Upper lobe of left lung (tissue), 6 donors: Measurements from ENCODE around the gene SPTLC1. TPM values are rescaled to one million over a fixed set of nuclear protein-coding genes. Genes with fewer than 3 reads are reported as not detected.

ENCODE experiments used
- ATAC-seq, 2 donors: fragments of 200-7000 bp; cut with Tn5 transposase; one replicate each; pipeline ENCODE4 v1.9.1; 2022; ENCODE audit warnings: mild to moderate bottlenecking in 2 of 2, moderate library complexity in 2 of 2; ENCODE audit not compliant: low FRiP score in 2 of 2
- DNase-seq, 2 donors: peaks; one replicate each; pipeline ENCODE4 v3.0.0-alpha.2; 2019 to 2020
- H3K27ac ChIP-seq, 4 donors: fragments of 200-600 bp; sonication (generic); one replicate each; pipeline ENCODE4 v1.5.1; 2016 to 2019
- H3K27me3 ChIP-seq, 4 donors: fragments of 200-600 bp; sonication (generic); one replicate each; pipeline ENCODE4 v1.5.1; 2017 to 2019
- H3K36me3 ChIP-seq, 4 donors: fragments of 200-600 bp; sonication (generic); one replicate each; pipeline ENCODE4 v1.5.1; 2016 to 2019
- H3K4me1 ChIP-seq, 4 donors: fragments of 200-600 bp; sonication (generic); one replicate each; pipeline ENCODE4 v1.5.1; 2018 to 2019
- H3K4me3 ChIP-seq, 4 donors: fragments of 200-600 bp; sonication (generic); one replicate each; pipeline ENCODE4 v1.5.1; 2017 to 2019; ENCODE audit warnings: mild to moderate bottlenecking in 2 of 4, moderate library complexity in 1 of 4
- H3K9me3 ChIP-seq, 4 donors: fragments of 200-600 bp; sonication (generic); one replicate each; pipeline ENCODE4 v1.5.1; 2018 to 2019
- EP300 ChIP-seq, 4 donors: sonication (generic); formaldehyde crosslinking; IDR thresholded peaks; one replicate each; pipeline ENCODE4 v1.5.1; 2017; ENCODE audit warnings: antibody characterized with exemption in 4 of 4, control low read depth in 2 of 4
- POLR2A ChIP-seq, 4 donors: fragments of 450-650 bp; IDR thresholded peaks; one replicate each; pipeline ENCODE4 v1.5.1; 2016 to 2017; ENCODE audit warnings: antibody characterized with exemption in 4 of 4, mild to moderate bottlenecking in 2 of 4
- POLR2AphosphoS5 ChIP-seq, 2 donors: sonication (generic); formaldehyde crosslinking; IDR thresholded peaks; one replicate each; pipeline ENCODE4 v1.5.1; 2017; ENCODE audit warnings: antibody characterized with exemption in 2 of 2
- WGBS, 2 donors: methylation state at CpG; one replicate each; pipeline ENCODE4 v1.1.5; 2017 to 2018; 5-methylcytosine and 5-hydroxymethylcytosine counted together
- total RNA-seq, 6 donors: library from RNA; depleted of rRNA in 4 of 6; stranded (reverse); fragments of >200 nt in 4 of 6; gene quantifications; one replicate each; pipeline versions ENCODE4 v1.1.0 to v1.2.1, GENCODE V29; 2016 to 2021
- TF ChIP-seq, protein P1 (sequence below), 6 experiments: fragments of 450-650 bp in 4 of 6; fragments of 200-600 bp in 2 of 6; sonication (generic) in 2 of 6; IDR thresholded peaks; one replicate each; pipeline ENCODE4 v1.5.1; 2016 to 2019; ENCODE audit warnings: antibody characterized with exemption in 6 of 6
- donor health status: DM: no; HTN: no; CAD: no; lungs with moderate emphysema.
- donor health status: DM: no; HTN: yes; CAD: no; lungs with severe emphysema.

SPTLC1 gene
- total RNA-seq, 6 donors from 2014 or later = 25.6 to 85.7 (median 60.6) TPM

DNA sequence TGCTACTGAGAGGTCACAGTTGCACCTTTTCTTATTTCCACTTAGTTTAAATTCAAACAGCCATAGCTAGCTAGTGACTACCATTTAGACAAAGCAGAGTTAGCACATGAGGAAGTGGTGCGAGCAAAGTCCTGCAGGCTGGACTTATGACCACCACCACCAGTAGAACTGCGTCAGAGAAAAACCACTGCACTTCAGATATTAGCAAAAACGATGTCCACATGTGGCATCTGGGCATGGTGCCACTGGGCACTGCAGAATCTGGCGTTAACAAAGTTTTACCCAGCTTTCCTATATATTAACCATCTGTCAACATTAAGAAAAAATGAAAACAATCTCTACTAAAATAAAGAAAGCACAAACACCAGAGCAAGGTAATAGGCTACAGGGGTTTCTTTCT lies 80.1 kb downstream of the SPTLC1 start:
- Histone ChIP-seq H3K4me3 (no peak overlapping the region), H3K36me3 (peaks cover 9 to 83% (median 45%) of the 10 kb centered on the region in 4 donors), H3K4me1 (peaks cover 0 to 3% (median 0%) of the 10 kb centered on the region in 4 donors), H3K9me3 (no peaks in the 10 kb centered on the region), H3K27ac (no peak overlapping the region), H3K27me3 (no peaks in the 10 kb centered on the region)
- DNase-seq (no peak), ATAC-seq (no peak)
- TF ChIP-seq POLR2A (IDR thresholded peaks at IDR 0.05) = no peak
- WGBS, 2 donors = 77 to 86% methylated on average over 4 of the region's 4 CpGs

DNA sequence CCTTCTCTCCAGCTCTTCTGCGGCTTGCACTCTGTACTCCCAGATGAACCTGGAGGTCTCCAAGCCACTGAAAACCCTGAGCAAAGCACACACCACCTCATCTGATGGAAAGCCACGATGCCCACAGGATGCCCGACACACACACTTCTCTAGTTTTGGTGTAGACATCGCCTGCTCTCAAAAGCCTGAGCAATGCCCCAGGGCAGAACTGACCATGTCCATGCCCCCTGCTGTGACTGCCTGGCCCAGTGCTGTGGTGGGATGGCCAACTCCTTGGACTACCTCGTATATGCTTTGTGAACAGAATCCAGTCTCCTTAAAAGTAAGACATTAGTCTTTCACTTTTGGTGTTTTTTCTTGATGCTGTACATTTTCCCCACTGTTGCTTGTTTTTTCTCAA lies 81.2 kb downstream of the SPTLC1 start:
- H3K9me3 ChIP-seq = no peaks in the 10 kb centered on the region
- peaks cover 9 to 86% (median 45%) of the 10 kb centered on the region in 4 donors for H3K36me3 ChIP-seq
- DNase-seq (no peak), ATAC-seq (no peak)
- no peaks in the 10 kb centered on the region for H3K27me3 ChIP-seq
- WGBS, 2 donors = 91 to 98% methylated on average over 5 of the region's 5 CpGs
- peaks cover 0 to 3% (median 0%) of the 10 kb centered on the region in 4 donors for H3K4me1 ChIP-seq
- H3K4me3 ChIP-seq = no peak overlapping the region
- no peak overlapping the region for H3K27ac ChIP-seq
- TF ChIP-seq, protein P1, sequence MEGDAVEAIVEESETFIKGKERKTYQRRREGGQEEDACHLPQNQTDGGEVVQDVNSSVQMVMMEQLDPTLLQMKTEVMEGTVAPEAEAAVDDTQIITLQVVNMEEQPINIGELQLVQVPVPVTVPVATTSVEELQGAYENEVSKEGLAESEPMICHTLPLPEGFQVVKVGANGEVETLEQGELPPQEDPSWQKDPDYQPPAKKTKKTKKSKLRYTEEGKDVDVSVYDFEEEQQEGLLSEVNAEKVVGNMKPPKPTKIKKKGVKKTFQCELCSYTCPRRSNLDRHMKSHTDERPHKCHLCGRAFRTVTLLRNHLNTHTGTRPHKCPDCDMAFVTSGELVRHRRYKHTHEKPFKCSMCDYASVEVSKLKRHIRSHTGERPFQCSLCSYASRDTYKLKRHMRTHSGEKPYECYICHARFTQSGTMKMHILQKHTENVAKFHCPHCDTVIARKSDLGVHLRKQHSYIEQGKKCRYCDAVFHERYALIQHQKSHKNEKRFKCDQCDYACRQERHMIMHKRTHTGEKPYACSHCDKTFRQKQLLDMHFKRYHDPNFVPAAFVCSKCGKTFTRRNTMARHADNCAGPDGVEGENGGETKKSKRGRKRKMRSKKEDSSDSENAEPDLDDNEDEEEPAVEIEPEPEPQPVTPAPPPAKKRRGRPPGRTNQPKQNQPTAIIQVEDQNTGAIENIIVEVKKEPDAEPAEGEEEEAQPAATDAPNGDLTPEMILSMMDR (IDR thresholded peaks at IDR 0.05) = no peak
- no peak for TF ChIP-seq POLR2AphosphoS5 (IDR thresholded peaks at IDR 0.05)
- TF ChIP-seq POLR2A (IDR thresholded peaks at IDR 0.05) = no peak
- TF ChIP-seq EP300 (IDR thresholded peaks at IDR 0.05) = no peak

DNA sequence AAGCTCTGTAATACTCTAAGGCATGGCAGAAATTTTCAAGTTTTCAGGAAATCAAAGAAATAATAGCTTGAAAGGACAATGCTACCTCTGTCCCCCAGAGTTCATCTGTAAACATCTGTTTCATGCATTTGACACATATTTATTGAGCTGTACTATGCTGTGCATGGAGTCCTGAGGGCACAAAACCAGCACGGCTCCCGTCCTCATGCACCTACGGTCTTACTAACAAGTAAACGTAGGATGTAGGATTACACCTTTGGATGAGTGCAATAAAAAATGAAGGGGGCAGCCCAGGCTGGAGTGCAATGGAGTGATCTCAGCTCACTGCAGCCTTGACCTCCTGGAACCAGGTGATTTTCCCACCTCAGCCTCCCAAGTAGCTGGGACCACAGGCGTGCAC lies 81.9 kb downstream of the SPTLC1 start:
- Histone ChIP-seq H3K4me3 (no peak overlapping the region), H3K27ac (no peak overlapping the region), H3K4me1 (peaks cover 0 to 3% (median 0%) of the 10 kb centered on the region in 4 donors), H3K9me3 (no peaks in the 10 kb centered on the region), H3K36me3 (peaks cover 9 to 79% (median 42%) of the 10 kb centered on the region in 4 donors), H3K27me3 (no peaks in the 10 kb centered on the region)
- no peak for ATAC-seq
- TF ChIP-seq POLR2AphosphoS5 (IDR thresholded peaks at IDR 0.05) (no peak), EP300 (IDR thresholded peaks at IDR 0.05) (no peak), POLR2A (IDR thresholded peaks at IDR 0.05) (no peak)
- TF ChIP-seq, protein P1 (IDR thresholded peaks at IDR 0.05) = no peak
- 96 to 100% methylated on average over 5 of the region's 5 CpGs for whole genome bisulfite sequencing, 2 donors
- no peak for DNase-seq

DNA sequence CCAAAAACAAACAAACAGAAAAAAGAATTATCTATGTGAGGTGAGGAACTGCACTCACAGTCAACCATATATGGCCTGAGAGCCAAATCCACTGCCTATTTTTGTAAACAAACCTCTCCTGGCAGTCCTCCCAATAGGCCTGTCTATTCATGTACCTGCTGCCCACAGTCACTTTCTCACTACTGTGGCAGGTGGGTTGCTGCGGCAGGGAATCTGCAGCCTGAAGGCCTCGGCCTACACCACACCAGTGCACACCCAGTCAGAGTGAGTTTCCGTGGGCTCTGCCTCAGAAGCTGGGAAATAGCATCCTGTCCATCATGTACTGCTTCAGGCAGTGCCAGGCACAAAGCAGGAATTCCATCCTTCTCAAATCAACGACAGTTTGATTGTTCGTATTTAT lies 82.3 kb downstream of the SPTLC1 start:
- Histone ChIP-seq H3K4me3 (no peak overlapping the region), H3K36me3 (peaks cover 9 to 75% (median 39%) of the 10 kb centered on the region in 4 donors), H3K4me1 (peaks cover 0 to 3% (median 0%) of the 10 kb centered on the region in 4 donors), H3K9me3 (no peaks in the 10 kb centered on the region), H3K27ac (no peak overlapping the region), H3K27me3 (no peaks in the 10 kb centered on the region)
- DNase-seq (no peak), ATAC-seq (no peak)
- TF ChIP-seq POLR2A (IDR thresholded peaks at IDR 0.05) (no peak), POLR2AphosphoS5 (IDR thresholded peaks at IDR 0.05) (no peak), EP300 (IDR thresholded peaks at IDR 0.05) (no peak)
- TF ChIP-seq, protein P1 (IDR thresholded peaks at IDR 0.05) = no peak
- whole genome bisulfite sequencing, 2 donors = 95 to 99% methylated on average over 5 of the region's 5 CpGs

DNA sequence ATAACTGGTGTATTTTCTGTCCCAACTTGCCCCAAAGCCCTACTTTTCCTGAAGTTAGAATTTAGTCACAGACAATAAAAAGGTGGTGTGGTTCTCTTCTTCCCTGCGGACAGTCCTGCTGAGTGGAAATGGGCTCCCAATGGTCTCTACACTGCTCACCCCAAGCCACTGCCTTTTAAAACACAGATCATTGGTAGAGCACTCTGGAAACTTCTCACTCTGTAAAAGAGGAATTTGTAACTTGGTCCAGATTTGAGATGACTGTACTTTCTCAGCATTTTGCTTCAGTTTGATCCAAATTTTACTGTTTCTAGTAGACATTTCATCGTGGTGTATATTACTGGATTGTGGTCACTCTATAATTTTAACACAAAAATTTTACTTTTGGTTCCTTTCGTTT lies 84.8 kb downstream of the SPTLC1 start:
- ATAC-seq = no peak
- 87 to 93% methylated on average over 3 of the region's 3 CpGs for WGBS, 2 donors
- no peaks in the 10 kb centered on the region for H3K27me3 ChIP-seq
- no peaks in the 10 kb centered on the region for H3K9me3 ChIP-seq
- TF ChIP-seq EP300 (IDR thresholded peaks at IDR 0.05) = no peak
- TF ChIP-seq, protein P1 (IDR thresholded peaks at IDR 0.05) = no peak
- TF ChIP-seq POLR2AphosphoS5 (IDR thresholded peaks at IDR 0.05) = no peak
- TF ChIP-seq POLR2A (IDR thresholded peaks at IDR 0.05) = no peak
- no peak overlapping the region for H3K4me3 ChIP-seq
- H3K4me1 ChIP-seq = no peaks in the 10 kb centered on the region
- H3K36me3 ChIP-seq = peaks cover 6 to 51% (median 23%) of the 10 kb centered on the region in 4 donors
- H3K27ac ChIP-seq = no peak overlapping the region
- no peak for DNase-seq
